SK-N-SH (cell line): ENCODE measurements around the gene MAP3K4.

ENCODE experiments used
- CHD2 ChIP-seq: fragments of 150-350 bp; IDR thresholded peaks from 2 replicates; pipeline ENCODE4 v1.6.1; 2018; ENCODE audit warnings: low read length; ENCODE audit not compliant: partially characterized antibody
- CTCF ChIP-seq: fragments of 200-600 bp; sonication (generic); IDR thresholded peaks from 2 replicates; pipeline ENCODE4 v1.6.1; 2017; ENCODE audit warnings: antibody characterized with exemption, mild to moderate bottlenecking, moderate library complexity
- FOSL2 ChIP-seq: IDR thresholded peaks from 2 replicates; pipeline ENCODE4 v1.4.0; 2012; ENCODE audit warnings: low read depth, mild to moderate bottlenecking, moderate library complexity, borderline replicate concordance
- FOXM1 ChIP-seq: IDR thresholded peaks from 2 replicates; pipeline ENCODE4 v1.4.0; 2012; ENCODE audit warnings: low read depth, mild to moderate bottlenecking
- MXI1 ChIP-seq: IDR thresholded peaks from 2 replicates; pipeline ENCODE4 v1.6.1; 2012; ENCODE audit warnings: mild to moderate bottlenecking, low read depth, low read length, improper control_type of control experiment
- RAD21 ChIP-seq: IDR thresholded peaks from 2 replicates; pipeline ENCODE4 v1.6.1; 2012; ENCODE audit warnings: mild to moderate bottlenecking, low read length
- RCOR1 ChIP-seq: fragments of 150-350 bp; IDR thresholded peaks from 2 replicates; pipeline ENCODE4 v1.6.1; 2017; ENCODE audit warnings: antibody characterized with exemption, low read length
- REST ChIP-seq: IDR thresholded peaks from 2 replicates; pipeline ENCODE4 v1.6.1; 2012; ENCODE audit warnings: mild to moderate bottlenecking, low read depth, low read length, moderate library complexity
- RFX5 ChIP-seq: IDR thresholded peaks from 2 replicates; pipeline ENCODE4 v1.6.1; 2012; ENCODE audit warnings: mild to moderate bottlenecking, improper control_type of control experiment, low read length
- SMC3 ChIP-seq: IDR thresholded peaks from 2 replicates; pipeline ENCODE4 v1.6.1; 2012; ENCODE audit warnings: low read depth, low read length, improper control_type of control experiment
- TAF1 ChIP-seq: IDR thresholded peaks from 2 replicates; pipeline ENCODE4 v1.6.1; 2012; ENCODE audit warnings: low read depth, mild to moderate bottlenecking, low read length, moderate library complexity, borderline replicate concordance
- ZBTB33 ChIP-seq: IDR thresholded peaks from 2 replicates; pipeline ENCODE4 v1.4.0; 2012; ENCODE audit warnings: low read depth, borderline replicate concordance
- TF ChIP-seq, protein P1 (sequence below): fragments of 150-350 bp; IDR thresholded peaks from 2 replicates; pipeline ENCODE4 v1.6.1; 2017; ENCODE audit warnings: antibody characterized with exemption, low read length, low read depth, borderline replicate concordance

- no peak for TF ChIP-seq MXI1
- TF ChIP-seq RFX5 = no peak
- TF ChIP-seq REST = no peak
- no peak for TF ChIP-seq FOSL2
- no peak for TF ChIP-seq RAD21
- no peak for TF ChIP-seq CTCF
- no peak for TF ChIP-seq RCOR1
- no peak for TF ChIP-seq CHD2
- TF ChIP-seq, protein P1, sequence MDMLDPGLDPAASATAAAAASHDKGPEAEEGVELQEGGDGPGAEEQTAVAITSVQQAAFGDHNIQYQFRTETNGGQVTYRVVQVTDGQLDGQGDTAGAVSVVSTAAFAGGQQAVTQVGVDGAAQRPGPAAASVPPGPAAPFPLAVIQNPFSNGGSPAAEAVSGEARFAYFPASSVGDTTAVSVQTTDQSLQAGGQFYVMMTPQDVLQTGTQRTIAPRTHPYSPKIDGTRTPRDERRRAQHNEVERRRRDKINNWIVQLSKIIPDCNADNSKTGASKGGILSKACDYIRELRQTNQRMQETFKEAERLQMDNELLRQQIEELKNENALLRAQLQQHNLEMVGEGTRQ = no peak
- no peak for TF ChIP-seq SMC3
- no peak for TF ChIP-seq TAF1
- TF ChIP-seq ZBTB33 = no peak
- TF ChIP-seq FOXM1 = no peak
Observed at GRCh38 chr6:160956300-160957035, 35.1 kb upstream of the MAP3K4 start.
